Measurements from ENCODE around the gene CBARP. TPM values are rescaled to one million over a fixed set of nuclear protein-coding genes. Genes with fewer than 3 reads are reported as not detected.

CBARP gene
- total RNA-seq, 1 experiment from 2014 or later: 13.3 TPM

- ChIA-PET CTCF (no interaction called here), POLR2A (ENCODE audit: low non-redundant PET) (no interaction called here)
- intact Hi-C loops (cut with micrococcal nuclease; ENCODE audit: unreplicated experiment): no loop called here
- Histone ChIP-seq H3K27ac (ENCODE audit: low read depth, low read length, poor library complexity, severe bottlenecking) (no peak overlapping the region), H3K9me3 (ENCODE audit: low read depth, low read length, poor library complexity, severe bottlenecking) (no peaks in the 10 kb centered on the region), H3K4me3 (ENCODE audit: low read depth, low read length, poor library complexity, severe bottlenecking) (no peak overlapping the region), H3K36me3 (ENCODE audit: insufficient read depth, low read length, poor library complexity, severe bottlenecking) (no peaks in the 10 kb centered on the region), H3K4me1 (ENCODE audit: insufficient read depth, low read length, poor library complexity, severe bottlenecking) (peaks cover 12% of the 10 kb centered on the region), H3K27me3 (replicated peaks; ENCODE audit: insufficient read depth, low read depth, low read length, poor library complexity) (no peaks in the 10 kb centered on the region)
- no peak for TF ChIP-seq CTCF (conservative IDR thresholded peaks at IDR 0.05; ENCODE audit: low read depth, low read length)
- TF ChIP-seq EZH2 (IDR thresholded peaks at IDR 0.05; ENCODE audit: borderline replicate concordance, low read depth, low read length, poor library complexity, severe bottlenecking): no peak
- no peak for DNase-seq (ENCODE audit: low spot score)
- no TSS peak for BruUV-seq (replicated peaks)
These were observed 55.1 kb downstream of the CBARP start for GRCh38 chr19:1182727-1183126.

- Histone ChIP-seq H3K4me3 (ENCODE audit: low read depth, low read length, poor library complexity, severe bottlenecking) (no peak overlapping the region), H3K4me1 (ENCODE audit: insufficient read depth, low read length, poor library complexity, severe bottlenecking) (peaks cover 18% of the 10 kb centered on the region), H3K9me3 (ENCODE audit: low read depth, low read length, poor library complexity, severe bottlenecking) (no peaks in the 10 kb centered on the region), H3K27ac (ENCODE audit: low read depth, low read length, poor library complexity, severe bottlenecking) (no peak overlapping the region), H3K36me3 (ENCODE audit: insufficient read depth, low read length, poor library complexity, severe bottlenecking) (no peaks in the 10 kb centered on the region), H3K27me3 (replicated peaks; ENCODE audit: insufficient read depth, low read depth, low read length, poor library complexity) (no peaks in the 10 kb centered on the region)
- intact Hi-C loops (cut with micrococcal nuclease; ENCODE audit: unreplicated experiment): no loop called here
- ChIA-PET POLR2A (ENCODE audit: low non-redundant PET) (no interaction called here), CTCF (no interaction called here)
- BruUV-seq (replicated peaks): no TSS peak
- TF ChIP-seq EZH2 (IDR thresholded peaks at IDR 0.05; ENCODE audit: borderline replicate concordance, low read depth, low read length, poor library complexity, severe bottlenecking) (no peak), CTCF (conservative IDR thresholded peaks at IDR 0.05; ENCODE audit: low read depth, low read length) (no peak)
- DNase-seq (ENCODE audit: low spot score): no peak
These were observed 55.7 kb downstream of the CBARP start for GRCh38 chr19:1182068-1182467.

GRCh38 chr19:1181606-1182005 lies 56.2 kb downstream of the CBARP start:
- Histone ChIP-seq H3K27ac (ENCODE audit: low read depth, low read length, poor library complexity, severe bottlenecking) (no peak overlapping the region), H3K36me3 (ENCODE audit: insufficient read depth, low read length, poor library complexity, severe bottlenecking) (no peaks in the 10 kb centered on the region), H3K4me3 (ENCODE audit: low read depth, low read length, poor library complexity, severe bottlenecking) (no peak overlapping the region), H3K27me3 (replicated peaks; ENCODE audit: insufficient read depth, low read depth, low read length, poor library complexity) (no peaks in the 10 kb centered on the region), H3K4me1 (ENCODE audit: insufficient read depth, low read length, poor library complexity, severe bottlenecking) (peaks cover 20% of the 10 kb centered on the region), H3K9me3 (ENCODE audit: low read depth, low read length, poor library complexity, severe bottlenecking) (no peaks in the 10 kb centered on the region)
- POLR2A ChIA-PET (ENCODE audit: low non-redundant PET): no interaction called here
- no peak for TF ChIP-seq CTCF (conservative IDR thresholded peaks at IDR 0.05; ENCODE audit: low read depth, low read length)
- no peak for TF ChIP-seq EZH2 (IDR thresholded peaks at IDR 0.05; ENCODE audit: borderline replicate concordance, low read depth, low read length, poor library complexity, severe bottlenecking)
- intact Hi-C loops (cut with micrococcal nuclease; ENCODE audit: unreplicated experiment): no loop called here
- CTCF ChIA-PET: no interaction called here
- no peak for DNase-seq (ENCODE audit: low spot score)
- no TSS peak for BruUV-seq (replicated peaks)

Other genes with a start within 250 kb of the CBARP start
- gene GRIN3B, start 237.6 kb downstream of the CBARP start, total RNA-seq (2021): not detected in 2 replicates
- 151 and 170 TPM in 2 replicates for gene TMEM259, start 216.9 kb downstream of the CBARP start, total RNA-seq (2021)
- not detected in 2 replicates for gene RNU6-2, start 216.5 kb downstream of the CBARP start, total RNA-seq (2021)
- 112 and 146 TPM in 2 replicates for gene CNN2, start 211.4 kb downstream of the CBARP start, total RNA-seq (2021)
- gene ABCA7, start 197.9 kb downstream of the CBARP start, total RNA-seq (2021): 12.0 and 21.2 TPM in 2 replicates
- 3.2 and 3.4 TPM in 2 replicates for gene ARHGAP45, start 170.8 kb downstream of the CBARP start, total RNA-seq (2021)
- gene POLR2E, start 142.6 kb downstream of the CBARP start, total RNA-seq (2021): 342 and 343 TPM in 2 replicates
- gene GPX4, start 134.0 kb downstream of the CBARP start, total RNA-seq (2021): 368 and 435 TPM in 2 replicates
- 46.9 and 51.8 TPM in 2 replicates for gene SBNO2, start 63.7 kb downstream of the CBARP start, total RNA-seq (2021)
- 64.9 and 73.2 TPM in 2 replicates for gene STK11, start 32.2 kb downstream of the CBARP start, total RNA-seq (2021)
- gene ATP5F1D, start 3.7 kb upstream of the CBARP start, total RNA-seq (2021): 237 and 250 TPM in 2 replicates
- gene MIDN, start 10.6 kb upstream of the CBARP start, total RNA-seq (2021): 156 and 169 TPM in 2 replicates
- 287 and 386 TPM in 2 replicates for gene CIRBP, start 31.3 kb upstream of the CBARP start, total RNA-seq (2021)
- 69.4 and 88.6 TPM in 2 replicates for gene FAM174C, start 37.5 kb upstream of the CBARP start, total RNA-seq (2021)
- 0.64 and 0.68 TPM in 2 replicates for gene EFNA2, start 47.9 kb upstream of the CBARP start, total RNA-seq (2021)
- 101 and 111 TPM in 2 replicates for gene NDUFS7, start 145.9 kb upstream of the CBARP start, total RNA-seq (2021)
- gene GAMT, start 163.5 kb upstream of the CBARP start, total RNA-seq (2021): 18.8 and 28.5 TPM in 2 replicates
- gene DAZAP1, start 169.6 kb upstream of the CBARP start, total RNA-seq (2021): 222 and 229 TPM in 2 replicates
- gene RPS15, start 200.4 kb upstream of the CBARP start, total RNA-seq (2021): 1,685 and 1,696 TPM in 2 replicates
- 1.3 and 1.9 TPM in 2 replicates for gene APC2, start 212.1 kb upstream of the CBARP start, total RNA-seq (2021)
- gene C19orf25, start 241.2 kb upstream of the CBARP start, total RNA-seq (2021): 35.0 and 37.1 TPM in 2 replicates